ENCODE results near the gene KREMEN2.

DNA sequence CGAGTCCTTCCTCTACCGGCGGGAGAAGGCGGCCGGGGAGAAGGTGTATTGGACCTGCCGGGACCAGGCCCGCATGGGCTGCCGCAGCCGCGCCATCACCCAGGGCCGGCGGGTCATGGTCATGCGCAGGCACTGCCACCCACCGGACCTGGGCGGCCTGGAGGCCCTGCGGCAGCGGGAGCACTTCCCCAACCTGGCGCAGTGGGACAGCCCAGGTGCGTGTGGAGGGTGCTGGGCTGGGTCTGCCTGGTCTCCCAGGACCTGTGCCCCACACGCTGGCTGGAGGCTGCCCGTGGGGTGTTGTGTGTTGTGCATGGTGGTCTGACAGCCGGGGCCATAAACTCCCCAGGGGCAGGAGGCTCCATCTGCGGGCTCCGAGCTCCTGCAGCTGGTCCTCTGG, 26.9 kb upstream of the KREMEN2 start:
- TF ChIP-seq CEBPB (IDR thresholded peaks at IDR 0.05) (no peak), TEAD4 (IDR thresholded peaks at IDR 0.05) (no peak)
- TF ChIP-seq, protein P1, sequence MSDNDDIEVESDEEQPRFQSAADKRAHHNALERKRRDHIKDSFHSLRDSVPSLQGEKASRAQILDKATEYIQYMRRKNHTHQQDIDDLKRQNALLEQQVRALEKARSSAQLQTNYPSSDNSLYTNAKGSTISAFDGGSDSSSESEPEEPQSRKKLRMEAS (IDR thresholded peaks at IDR 0.05): no peak
